Posterior cingulate gyrus (tissue), 11 donors: ENCODE data around the gene SNX27.

ENCODE experiments used
- DNase-seq, 10 donors: peaks; one replicate each; pipeline versions ENCODE4 v3.0.0 to v3.0.0-alpha.2; 2020 to 2021; ENCODE audit warnings: mixed read lengths in 3 of 10
- intact Hi-C: fragments of 100-400 bp; cut with DNase I; formaldehyde crosslinking; loops from one replicate; pipeline ENCODE4 v1.15.1; 2023

The SNX27 gene

DNA sequence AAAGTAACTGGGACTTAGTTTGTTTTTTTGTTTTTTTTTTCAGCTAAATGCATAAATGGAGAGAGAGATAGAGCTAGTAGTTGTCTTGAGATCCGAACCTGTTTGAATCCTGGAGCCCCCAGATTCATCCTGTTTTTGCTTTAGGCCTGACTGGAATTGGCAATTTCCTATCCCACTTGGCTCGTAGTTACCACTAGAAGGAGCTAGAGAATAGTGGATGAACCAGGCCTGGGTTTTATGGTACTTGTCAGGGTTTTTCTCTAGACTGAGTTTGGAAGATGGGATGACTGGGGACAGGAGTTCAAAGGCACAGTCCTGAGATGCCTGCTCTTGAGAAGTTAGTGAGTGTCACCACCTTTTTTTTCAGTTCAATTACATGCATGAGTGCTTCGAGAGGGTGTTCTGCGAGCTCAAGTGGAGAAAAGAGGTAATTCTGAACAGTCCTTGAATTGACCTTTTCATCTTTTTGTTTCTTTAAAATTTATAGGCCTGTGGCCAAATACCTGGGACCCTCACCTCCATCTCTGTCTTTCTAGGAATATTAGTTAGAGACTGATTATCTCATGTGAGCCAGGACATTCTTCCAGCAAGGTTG is 81.3 kb downstream of the SNX27 start:
- DNase-seq = no peak
- intact Hi-C loops = loop anchor here (1.0 to 10.0 kb wide), 2 partner anchors 42 to 192 kb away; no protein-coding TSS in a partner anchor

DNA sequence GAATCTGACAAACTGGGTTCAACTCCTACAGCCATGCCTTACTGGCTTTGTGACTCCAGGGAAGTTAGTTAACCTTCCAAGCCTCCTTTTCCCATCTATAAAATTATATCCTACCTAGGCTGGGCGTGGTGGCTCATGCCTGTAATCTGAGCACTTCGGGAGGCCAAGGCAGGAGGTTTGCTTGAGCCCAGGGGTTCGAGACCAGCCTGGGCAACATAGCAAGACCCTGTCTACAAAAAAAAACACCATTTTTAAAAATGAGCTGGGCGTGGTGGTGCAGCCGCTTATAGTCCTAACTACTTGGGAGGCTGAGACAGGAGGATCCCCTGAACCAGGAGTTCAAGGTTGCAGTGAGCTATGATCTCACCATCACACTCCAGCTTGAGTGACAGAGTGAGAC is 89.7 kb downstream of the SNX27 start:
- no peak for DNase-seq
- intact Hi-C loops = no loop called here

DNA sequence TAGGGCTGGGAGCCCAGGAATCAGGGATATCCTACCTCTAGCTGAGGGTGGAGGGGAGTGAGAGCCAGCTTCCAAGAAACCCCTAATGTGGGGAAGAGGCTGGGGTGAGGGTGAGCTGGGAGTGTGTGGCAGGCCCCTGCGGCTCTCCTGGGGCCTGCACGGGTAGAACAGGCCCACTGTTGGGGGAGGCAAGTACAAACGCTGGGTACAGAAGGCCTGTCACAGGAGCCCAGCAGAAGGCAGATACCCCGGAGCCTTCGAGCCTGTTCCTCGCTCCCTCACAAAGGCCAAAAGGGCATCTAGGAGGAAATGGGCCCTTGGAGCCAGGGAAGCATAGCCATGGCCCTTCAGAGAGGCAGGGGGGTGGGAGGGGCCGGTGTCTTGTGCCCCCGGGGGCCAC is 91.1 kb downstream of the SNX27 start:
- no peak for DNase-seq
- intact Hi-C loops = no loop called here

DNA sequence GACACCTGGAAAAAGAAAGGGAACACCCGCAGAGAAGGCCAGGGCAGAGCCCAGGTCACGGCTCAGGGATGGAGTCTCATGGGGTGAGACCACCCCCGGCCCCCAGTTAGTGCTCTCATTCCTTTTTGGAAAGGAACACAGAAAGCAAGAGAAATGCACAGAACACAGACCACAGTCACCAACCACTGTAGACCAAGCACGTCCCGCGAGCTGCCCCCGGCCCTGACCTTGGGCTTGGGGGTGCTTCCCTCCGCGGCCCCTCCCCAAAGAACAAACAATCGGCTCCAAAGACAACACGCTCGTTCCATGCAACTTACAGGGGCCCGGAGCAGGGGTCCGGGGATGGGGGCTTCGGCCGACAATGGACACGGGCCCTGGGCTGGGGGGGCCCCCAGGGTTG is 92.0 kb downstream of the SNX27 start:
- intact Hi-C loops = no loop called here
- DNase-seq = no peak

DNA sequence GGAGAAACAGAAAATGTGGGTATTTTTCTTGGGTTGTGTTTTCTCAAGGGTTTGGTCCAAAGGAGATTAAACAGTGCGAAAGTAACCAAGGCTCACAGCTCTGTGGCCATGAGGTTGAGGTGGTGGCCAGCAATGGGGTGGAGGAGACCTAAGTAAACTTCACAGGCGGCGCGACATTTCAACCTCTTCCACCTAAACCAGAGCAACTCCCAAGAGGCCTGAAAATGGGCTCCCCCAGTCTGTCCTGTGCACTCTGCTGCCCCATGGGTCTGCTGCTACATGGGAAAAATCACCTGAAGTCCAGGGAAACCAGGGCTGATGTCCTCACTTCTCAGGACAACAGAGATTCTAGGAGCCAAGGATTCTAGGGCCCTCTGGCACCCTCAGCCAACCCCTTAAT is 92.4 kb downstream of the SNX27 start:
- intact Hi-C loops = no loop called here
- no peak for DNase-seq

DNA sequence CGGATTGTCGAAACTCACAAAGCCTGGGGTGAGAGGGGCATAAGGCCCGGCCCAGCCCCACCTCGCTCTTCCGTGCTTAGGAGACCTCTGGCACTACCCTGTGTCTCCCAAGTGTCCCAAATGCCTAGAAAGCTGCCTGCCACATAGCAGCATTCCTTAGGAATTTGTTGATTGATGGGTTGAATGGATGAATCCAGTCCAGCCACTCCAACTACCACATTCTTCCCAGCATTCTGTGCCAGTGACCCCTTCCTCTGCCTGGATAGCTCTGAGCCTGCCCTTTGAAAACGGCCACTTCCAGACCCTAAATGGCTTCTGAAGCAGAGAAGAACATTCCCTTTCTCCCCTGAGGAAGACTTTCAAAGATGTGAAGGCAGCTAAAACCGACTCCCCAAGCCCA is 93.3 kb downstream of the SNX27 start:
- intact Hi-C loops = no loop called here
- DNase-seq = no peak

DNA sequence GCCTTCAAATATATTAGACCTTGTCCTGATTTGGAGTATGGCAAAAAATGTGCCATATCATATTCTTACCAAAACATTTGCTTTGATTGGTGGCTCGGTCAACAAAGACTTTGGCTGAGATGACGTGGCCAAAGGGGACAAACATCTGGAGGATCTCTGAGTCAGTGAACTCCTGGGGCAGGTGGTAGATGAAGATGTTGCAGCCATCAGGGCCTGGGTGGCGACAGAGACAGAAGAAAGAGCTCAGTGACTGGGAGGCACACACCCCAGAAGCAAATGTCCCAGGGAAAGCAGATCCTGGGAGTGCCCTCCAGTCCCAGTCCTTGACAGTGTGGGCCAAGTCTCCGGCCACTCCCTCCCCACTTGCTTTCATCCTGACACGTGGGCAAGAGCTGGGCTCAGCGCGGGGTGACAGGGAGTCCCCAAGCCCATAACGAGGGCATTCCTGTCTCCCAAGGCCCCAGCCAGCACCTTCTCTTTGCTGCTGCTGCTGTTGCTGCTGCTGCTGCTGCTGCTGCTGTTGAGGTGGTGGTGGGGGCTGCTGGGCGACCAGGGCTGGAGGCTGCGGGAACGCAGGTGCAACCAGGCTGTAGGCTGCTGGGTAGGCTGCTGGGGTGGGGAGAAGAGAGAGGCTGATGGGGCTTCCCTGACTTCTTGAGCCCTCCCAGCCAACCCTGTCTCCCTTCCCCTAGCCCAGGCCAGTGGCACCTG is 94.1 kb downstream of the SNX27 start:
- DNase-seq = peak in 1 of 10 donors; percentile 85
- intact Hi-C loops = no loop called here

DNA sequence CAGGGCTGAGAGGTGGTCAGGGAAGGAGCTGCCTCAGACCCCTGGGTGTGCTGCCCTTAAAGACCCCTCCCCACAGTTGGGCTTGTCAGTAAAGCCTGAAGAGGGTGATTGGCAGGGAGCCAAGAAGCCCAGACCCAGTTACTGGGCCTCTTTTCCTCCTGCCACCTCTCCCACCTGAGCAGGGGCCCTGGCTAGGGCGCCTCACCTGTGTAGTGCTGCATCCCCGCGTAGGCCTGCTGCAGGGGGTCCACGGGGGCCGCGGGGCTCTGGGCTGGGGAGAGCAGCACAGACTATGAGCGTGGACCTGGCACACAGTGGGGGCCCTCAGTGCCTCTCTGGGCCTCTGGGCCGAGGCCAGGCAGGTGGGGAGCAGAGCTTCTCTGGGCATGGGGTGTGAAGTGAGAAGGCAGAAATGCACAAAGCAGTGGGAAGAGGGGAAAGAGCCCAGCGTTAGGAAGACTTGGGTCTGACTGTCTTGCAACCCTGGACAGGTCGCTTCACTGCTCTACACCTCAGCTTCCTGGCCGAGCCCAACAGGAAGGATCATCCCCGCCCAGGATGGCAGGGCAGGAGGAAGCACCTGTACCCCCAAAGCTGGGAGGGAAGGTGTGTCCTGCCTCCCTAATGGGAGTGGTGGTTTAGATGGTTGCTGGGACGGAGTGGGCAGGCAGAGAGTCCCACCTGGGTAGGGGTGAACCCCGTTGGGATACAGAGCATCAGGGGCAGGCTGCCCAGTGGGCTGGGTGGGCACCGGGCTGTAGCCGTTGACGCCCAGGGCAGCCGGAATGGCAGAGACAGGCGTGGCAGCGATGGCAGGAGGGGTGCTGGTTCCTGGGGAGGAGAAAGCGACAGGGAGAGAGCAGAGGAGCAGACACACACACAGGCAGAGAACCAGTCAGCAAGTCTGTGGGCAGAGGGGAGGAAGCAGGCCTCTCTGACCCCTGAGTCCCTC is 94.9 kb downstream of the SNX27 start:
- no peak for DNase-seq
- intact Hi-C loops = no loop called here

DNA sequence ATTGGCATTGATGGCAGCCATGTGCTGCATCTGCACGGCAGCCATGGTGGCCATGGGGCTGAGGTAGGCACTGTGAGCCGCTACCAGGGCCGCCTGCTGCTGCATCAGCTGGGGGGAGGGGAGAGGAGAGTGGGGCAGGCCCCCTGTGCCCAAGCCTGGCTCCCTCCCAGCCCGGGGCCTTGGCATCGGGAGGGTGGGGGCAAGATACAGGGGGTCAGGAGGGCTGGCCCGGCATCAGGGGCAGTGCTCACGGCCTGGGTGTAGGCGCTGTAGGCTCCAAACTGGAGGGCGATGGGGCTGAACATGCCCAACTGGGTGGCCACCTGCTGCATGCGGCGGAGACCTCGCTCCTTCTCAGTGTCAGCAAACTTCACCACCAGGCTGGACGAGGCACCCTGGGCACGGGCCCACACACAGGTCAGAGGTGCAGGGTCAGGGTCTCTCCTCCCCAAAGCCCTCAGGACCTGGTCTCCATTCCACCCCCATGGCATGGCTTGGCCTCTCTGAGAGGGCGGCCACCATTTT is 95.8 kb downstream of the SNX27 start:
- intact Hi-C loops = no loop called here

DNA sequence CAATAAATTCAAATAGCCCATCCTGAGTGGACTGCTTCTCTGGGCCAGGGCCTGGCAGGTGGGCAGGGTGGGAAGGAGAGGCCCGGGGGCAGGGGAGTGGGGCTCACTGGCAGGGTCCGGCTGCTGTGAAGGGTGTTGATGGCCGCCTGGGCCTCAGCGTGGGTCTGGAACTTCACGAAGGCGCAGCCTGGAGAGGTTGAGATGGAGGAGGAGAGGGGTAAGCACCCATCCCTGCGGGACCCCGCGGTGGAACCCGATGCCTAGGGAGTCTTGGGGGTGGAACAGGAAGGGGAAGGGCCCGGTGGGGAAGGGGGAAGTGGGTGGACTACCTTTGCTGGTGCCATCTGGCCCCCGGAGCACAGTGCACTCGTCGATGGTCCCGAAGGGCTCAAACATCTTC is 97.0 kb downstream of the SNX27 start:
- no peak for DNase-seq
- intact Hi-C loops = no loop called here

More for the DNA sequence above, 95.8 kb downstream of the SNX27 start:
- DNase-seq = no peak

DNA sequence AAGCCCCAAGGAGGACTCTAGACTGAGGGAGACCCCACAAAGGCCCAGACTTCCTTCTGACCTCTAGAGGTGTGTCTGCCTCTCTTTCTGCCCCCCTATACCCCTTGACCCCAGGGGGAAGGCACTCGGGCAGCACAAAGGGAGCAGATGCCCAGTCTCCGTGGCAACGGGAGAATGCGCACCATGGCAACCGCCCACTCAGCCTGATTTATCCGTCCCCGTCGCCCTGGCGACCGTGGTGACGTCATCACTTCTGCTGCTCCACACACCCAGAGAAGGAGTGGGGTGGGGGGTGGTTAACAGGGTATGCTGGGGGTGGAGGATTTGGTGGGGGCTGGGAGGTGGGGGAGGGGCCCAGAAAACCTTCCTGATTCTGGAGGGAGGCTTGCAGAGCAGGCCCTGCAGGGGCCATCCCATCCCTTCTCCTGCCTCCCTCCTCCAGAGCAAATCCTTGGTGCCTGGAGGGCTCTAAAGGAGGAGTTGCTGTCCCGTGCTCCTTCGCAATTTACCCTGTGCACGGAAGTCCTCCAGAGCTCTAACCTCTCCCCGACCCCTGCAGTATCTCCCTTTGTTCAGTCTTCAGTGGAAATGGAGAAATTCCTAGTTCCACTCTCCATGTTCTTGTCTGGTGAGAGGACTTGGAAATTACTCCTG is 98.5 kb downstream of the SNX27 start:
- intact Hi-C loops = no loop called here
- DNase-seq = peak; percentile 59 to 98 (median 92)

DNA sequence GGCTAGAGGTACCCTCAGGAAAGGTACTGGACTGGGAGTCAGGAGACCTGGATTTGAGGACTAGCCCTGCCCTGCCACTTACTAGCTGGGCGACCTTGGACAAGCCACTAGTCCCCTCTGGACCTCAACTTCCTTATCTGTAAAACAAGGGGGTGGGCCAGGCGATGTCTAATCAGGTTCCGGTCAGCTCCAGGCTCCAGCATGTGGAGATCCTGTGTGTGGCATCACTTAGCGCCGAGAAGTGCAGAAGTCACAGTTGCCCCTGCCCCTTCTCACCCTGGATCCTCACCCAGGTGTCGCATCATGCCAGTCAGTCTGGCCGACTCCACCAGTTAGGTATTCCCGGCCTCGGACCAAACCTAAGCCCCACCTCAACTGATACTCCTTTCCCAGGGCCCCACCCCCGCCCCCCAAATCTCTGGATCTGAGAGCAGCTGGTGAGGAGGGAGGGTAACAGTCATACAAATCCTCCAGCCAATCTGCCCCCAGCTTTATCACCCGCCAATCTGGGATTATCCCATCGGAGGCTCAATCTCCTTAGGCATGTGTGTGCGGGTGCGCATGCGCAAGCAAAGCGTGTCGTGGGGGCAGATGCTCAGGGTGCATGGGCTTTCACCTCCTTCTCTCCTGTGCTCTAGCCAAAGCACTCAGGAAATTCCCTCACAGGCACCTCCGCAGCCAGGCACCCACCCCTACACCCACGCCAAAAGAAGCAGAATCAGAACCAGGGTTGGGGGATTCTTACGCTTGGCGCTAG is 99.4 kb downstream of the SNX27 start:
- intact Hi-C loops = no loop called here
- DNase-seq = peak in 8 of 10 donors; percentile 50 to 94 (median 66)

DNA sequence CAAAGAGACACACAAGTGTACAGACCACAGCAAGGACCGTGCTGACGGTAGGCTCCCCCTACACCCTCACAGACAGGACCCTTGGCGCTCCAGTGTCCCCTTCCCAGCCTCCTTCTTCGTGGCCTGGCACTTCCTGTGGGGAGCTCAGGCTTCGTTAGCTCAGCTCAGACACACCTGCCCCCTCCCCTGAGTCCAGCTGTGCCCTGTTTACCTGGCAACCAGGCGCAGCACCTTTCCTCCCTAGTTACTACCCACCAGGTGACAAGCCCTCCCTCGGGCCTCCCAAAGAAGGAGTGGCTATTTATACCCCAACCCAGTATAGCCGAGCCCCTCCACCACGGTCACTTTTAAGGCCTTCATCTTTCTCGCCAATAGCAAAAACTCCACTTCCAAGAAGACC is 100.1 kb downstream of the SNX27 start:
- intact Hi-C loops = no loop called here
- no peak for DNase-seq

DNA sequence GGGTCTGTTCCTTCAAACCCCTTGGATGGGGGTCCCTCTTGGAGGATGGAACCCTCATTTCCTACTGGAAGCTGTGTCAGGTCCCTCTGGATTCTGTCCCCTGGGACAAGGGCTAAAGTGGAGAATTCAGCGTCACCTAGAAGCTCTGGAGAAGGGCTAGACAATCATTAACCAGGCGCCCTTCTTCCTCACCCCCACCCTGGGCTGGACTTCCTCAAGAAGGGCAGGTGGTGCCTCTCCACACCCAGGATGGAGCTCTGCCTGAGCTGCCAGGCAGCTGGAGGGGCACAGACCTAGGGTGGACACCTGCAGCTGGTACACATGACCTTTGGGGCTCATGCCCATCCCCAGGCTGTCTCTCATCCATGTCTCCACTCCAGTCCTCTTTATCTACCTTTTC is 101.2 kb downstream of the SNX27 start:
- no peak for DNase-seq
- intact Hi-C loops = no loop called here

DNA sequence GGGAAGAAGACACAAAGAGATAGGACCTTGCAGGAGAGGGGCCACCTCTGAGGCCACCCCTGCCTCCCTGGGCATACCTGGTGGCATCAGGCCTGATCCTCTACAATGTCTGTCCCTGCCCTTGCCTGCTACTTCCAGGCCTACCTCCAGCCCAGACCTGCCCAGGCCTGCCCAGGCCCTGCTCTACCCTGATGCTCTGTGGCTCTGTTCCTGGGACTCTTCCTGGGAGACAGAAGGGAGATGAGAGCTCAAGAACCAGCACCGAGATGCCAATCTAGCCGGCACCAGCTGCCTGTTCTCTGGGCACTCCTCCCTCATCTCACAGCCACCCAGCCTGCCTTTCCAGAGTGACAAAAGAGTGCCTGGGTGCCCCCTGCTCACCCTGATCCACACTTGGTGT is 102.0 kb downstream of the SNX27 start:
- DNase-seq = peak in 2 of 10 donors; percentile 77 to 84
- intact Hi-C loops = no loop called here

DNA sequence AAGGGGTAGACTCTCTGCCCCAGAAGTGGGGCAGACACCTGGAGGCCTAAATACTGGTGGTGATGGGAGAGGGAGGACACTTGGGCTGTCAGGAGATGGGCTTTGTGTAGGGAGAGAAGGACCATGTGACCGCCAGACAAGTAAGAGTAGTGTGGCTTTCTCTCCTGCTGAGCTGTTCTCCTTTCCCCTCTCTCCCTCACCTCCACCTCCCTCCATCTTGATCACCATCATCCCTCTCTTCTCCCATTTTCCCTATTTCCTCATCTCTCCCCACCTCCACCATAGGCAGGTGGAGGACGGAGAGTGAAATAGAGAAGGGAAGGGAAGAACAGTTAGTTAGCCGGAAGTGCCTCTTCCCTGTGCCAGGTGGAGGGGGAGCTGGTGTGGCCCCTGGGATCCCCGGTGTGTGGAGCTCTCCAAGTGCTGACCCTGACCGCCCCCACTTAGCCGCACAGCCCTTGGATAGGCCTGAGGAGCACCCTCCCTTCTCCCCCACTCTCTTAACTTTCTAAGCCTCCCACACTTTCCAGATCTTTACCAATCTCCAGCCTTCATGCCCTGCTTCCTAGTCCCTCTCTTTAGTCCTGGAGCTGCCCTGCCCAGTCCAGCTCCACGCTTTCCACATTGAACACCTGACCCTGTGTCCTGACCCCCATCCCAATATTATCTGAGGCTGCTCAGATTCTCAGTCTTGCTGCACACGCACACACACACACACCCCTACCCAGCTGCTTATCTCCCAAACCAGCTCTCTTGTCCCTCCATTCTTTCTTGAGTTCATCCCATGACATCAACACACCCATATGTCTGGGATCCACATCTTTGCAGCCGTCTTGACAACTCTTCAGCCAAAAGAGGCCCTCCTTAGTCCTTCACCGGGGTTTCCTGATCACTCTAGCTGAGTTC is 103.2 kb downstream of the SNX27 start:
- peak in 2 of 10 donors; percentile 31 to 52 for DNase-seq
- intact Hi-C loops = no loop called here

DNA sequence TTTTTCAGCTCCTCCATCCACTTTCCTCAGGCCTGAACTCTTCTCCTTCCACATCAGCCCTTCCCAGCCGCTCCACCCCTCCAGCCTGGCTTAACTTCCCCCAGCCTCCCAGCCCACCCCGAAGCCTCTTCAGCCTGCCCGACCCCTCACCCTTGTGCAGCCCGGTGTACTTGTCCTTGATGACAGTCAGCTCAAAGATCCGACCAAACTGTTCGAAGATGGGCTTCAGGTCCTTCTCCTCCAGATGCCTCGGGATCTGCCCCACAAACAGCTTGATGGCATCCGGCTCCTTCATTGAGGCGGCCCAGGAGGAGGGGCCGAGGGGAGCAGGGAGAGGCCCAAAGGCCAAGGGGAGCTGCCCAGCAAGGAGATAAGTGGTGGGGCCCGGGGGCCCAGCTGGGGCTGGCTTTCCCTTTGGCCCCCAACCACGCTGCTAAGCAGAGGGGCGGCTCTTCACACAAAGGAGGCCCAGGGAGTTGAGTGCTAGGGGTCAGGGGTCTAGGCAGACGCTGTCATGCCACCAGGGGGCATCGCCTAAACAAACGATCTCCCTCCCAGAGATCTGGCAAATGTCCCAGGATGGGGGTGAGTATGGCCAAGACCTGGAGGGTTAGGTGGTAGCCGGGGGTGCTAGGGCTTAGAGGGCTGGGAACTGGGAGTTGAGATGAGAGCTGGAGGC is 104.0 kb downstream of the SNX27 start:
- intact Hi-C loops = no loop called here
- DNase-seq = peak in 1 of 10 donors; percentile 81

DNA sequence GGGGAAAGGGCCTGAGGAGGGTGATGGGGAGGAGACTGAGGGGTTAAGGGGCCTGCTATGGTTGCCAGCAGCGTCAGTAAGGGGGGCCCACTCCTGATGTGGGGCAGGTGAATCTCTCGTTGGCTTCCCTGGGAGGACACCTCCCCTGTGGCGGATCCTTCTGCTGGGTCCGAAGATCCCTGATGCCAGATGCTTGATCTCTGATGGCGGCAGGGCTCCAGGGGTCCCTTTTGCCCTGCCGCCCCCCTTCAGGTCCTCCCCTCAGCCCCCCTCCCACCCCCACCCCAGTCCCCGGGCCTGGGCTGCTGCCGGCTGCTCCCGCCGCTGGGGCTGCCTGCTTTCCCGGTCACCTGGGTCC is 104.5 kb downstream of the SNX27 start:
- intact Hi-C loops = no loop called here
- peak in 1 of 10 donors; percentile 35 for DNase-seq
